ENCODE data around the gene PCNX3.
A peak's percentile ranks its signal among the peaks of the same experiment; 100 is the strongest.
"Not testable (repeated sequence)": the region's sequence is repeated elsewhere in the genome, so short reads cannot be mapped to it uniquely, and the experiment has no call there.

PCNX3 gene

GRCh38 chr11:65621460-65621859 is 5.9 kb downstream of the PCNX3 start:
- DNase-seq: no peak

GRCh38 chr11:65622011-65622410 is 6.4 kb downstream of the PCNX3 start:
- DNase-seq: no peak

GRCh38 chr11:65623177-65623576 is 7.6 kb downstream of the PCNX3 start:
- no peak for DNase-seq

- no peak for DNase-seq
Measured at GRCh38 chr11:65623852-65624616, 8.5 kb downstream of the PCNX3 start.

- DNase-seq: no peak
Measured at GRCh38 chr11:65624931-65625627, 9.5 kb downstream of the PCNX3 start.

- DNase-seq: no peak
Measured at GRCh38 chr11:65625628-65626342, 10.2 kb downstream of the PCNX3 start.

- no peak for DNase-seq
Measured at GRCh38 chr11:65627202-65627601, 11.6 kb downstream of the PCNX3 start.

- DNase-seq: no peak
Measured at GRCh38 chr11:65629579-65629978, 14.0 kb downstream of the PCNX3 start.

- DNase-seq: no peak
Measured at GRCh38 chr11:65630215-65630614, 14.6 kb downstream of the PCNX3 start.

GRCh38 chr11:65633390-65634108 is 18.0 kb downstream of the PCNX3 start:
- no peak for DNase-seq

GRCh38 chr11:65634109-65634436 is 18.5 kb downstream of the PCNX3 start:
- DNase-seq: no peak

GRCh38 chr11:65634440-65634839 is 18.9 kb downstream of the PCNX3 start:
- no peak for DNase-seq

- no peak for DNase-seq
Measured at GRCh38 chr11:65634905-65635731, 19.5 kb downstream of the PCNX3 start.

GRCh38 chr11:65636108-65637031 is 20.8 kb downstream of the PCNX3 start:
- no peak for DNase-seq

GRCh38 chr11:65637032-65637557 is 21.5 kb downstream of the PCNX3 start:
- no peak for DNase-seq

- peak; percentile 83 to 94 for DNase-seq
Measured at GRCh38 chr11:65637794-65638419, 22.3 kb downstream of the PCNX3 start, which contains the start of gene SIPA1. TSS of gene SIPA1 (plus strand) at chr11:65638101. CDS start at chr11:65640922, 2,821 bp downstream.

GRCh38 chr11:65639228-65639597 is 23.6 kb downstream of the PCNX3 start:
- not testable (repeated sequence) for DNase-seq

GRCh38 chr11:65639623-65640482 is 24.3 kb downstream of the PCNX3 start:
- DNase-seq: no peak
